Ovary (tissue), 9 donors: ENCODE results near the gene SEMA5B. TPM values are rescaled to one million over a fixed set of nuclear protein-coding genes. Genes with fewer than 3 reads are reported as not detected.

Experiments used
- DNase-seq, 5 donors: peaks; one replicate each; pipeline ENCODE4 v3.0.0-alpha.2; 2019 to 2020
- H3K27ac ChIP-seq, 2 donors: fragments of 200-600 bp; one replicate each; pipeline versions ENCODE4 v1.5.1 to v1.8.0; 2019 to 2022
- H3K27me3 ChIP-seq: fragments of 200-600 bp; one replicate; pipeline ENCODE4 v1.8.0; 2022
- H3K36me3 ChIP-seq: fragments of 200-600 bp; sonication (generic); one replicate; pipeline ENCODE4 v1.5.1; 2019
- H3K4me1 ChIP-seq: one replicate; pipeline ENCODE4 v1.8.1; 2013; ENCODE audit warnings: mild to moderate bottlenecking, moderate library complexity; ENCODE audit not compliant: insufficient read depth
- H3K4me3 ChIP-seq: fragments of 200-600 bp; sonication (generic); one replicate; pipeline ENCODE4 v1.5.1; 2017
- H3K9me3 ChIP-seq, 2 donors: fragments of 200-600 bp in 1 of 2; sonication (generic) in 1 of 2; one replicate each; pipeline versions ENCODE4 v1.5.1 to v1.8.1; 2013 to 2019; ENCODE audit warnings: mild to moderate bottlenecking in 1 of 2, moderate library complexity in 1 of 2
- EP300 ChIP-seq: sonication (generic); formaldehyde crosslinking; IDR thresholded peaks from one replicate; pipeline ENCODE4 v1.6.1; 2017; ENCODE audit warnings: antibody characterized with exemption
- POLR2A ChIP-seq: fragments of 450-650 bp; IDR thresholded peaks from one replicate; pipeline ENCODE4 v1.6.1; 2017; ENCODE audit warnings: antibody characterized with exemption, mild to moderate bottlenecking, moderate library complexity
- WGBS, 3 donors: extraction: QIAGEN DNeasy Blood & Tissue Kit in 1 of 3; methylation state at CpG; one replicate each; pipeline versions ENCODE4 v1.1.5 to v1.1.7; 2013 to 2017; 5-methylcytosine and 5-hydroxymethylcytosine counted together
- intact Hi-C, 4 donors: fragments of 100-400 bp; cut with DNase I; formaldehyde crosslinking; loops; one replicate each; pipeline versions ENCODE4 v1.11.0 to v1.15.1; 2022 to 2023
- polyA plus RNA-seq, 2 donors: library from polyadenylated mRNA; stranded (reverse); fragments of 200-250 nt in 1 of 2; fragments of 350-450 nt in 1 of 2; fragmentation: Illumina TruSeq in 1 of 2; extraction: RNeasy Lipid Tissue Mini Kit (QIAGEN cat#74804) in 1 of 2; gene quantifications; one replicate each; pipeline ENCODE4 v1.2.3, GENCODE V29; 2013 to 2014
- total RNA-seq, 7 donors: library from RNA; depleted of rRNA in 2 of 7; stranded (reverse); fragments of >200 nt in 2 of 7; fragmentation: NEBNext Ultra II Directional in 3 of 7; extraction: Animal tissue kit (Norgen Biotek cat#: 25700) in 3 of 7; gene quantifications; one replicate each; pipeline versions ENCODE4 v1.1.0 to v1.2.4, GENCODE V29; 2016 to 2023
- TF ChIP-seq, protein P1 (sequence below), 3 donors: fragments of 450-650 bp in 2 of 3; fragments of 200-600 bp in 1 of 3; IDR thresholded peaks; one replicate each; pipeline versions ENCODE4 v1.5.1 to v1.8.0; 2016 to 2022; ENCODE audit warnings: antibody characterized with exemption in 3 of 3, mild to moderate bottlenecking in 1 of 3
- donor health status: DM: no; HTN: no; CAD: no; lungs with moderate emphysema.
- donor health status: DM: no; HTN: no; CAD: no.
- donor health status: Bipolar disorder and iron deficiency.
- donor health status: DM: yes; HTN: yes; CAD: no.
- donor health status: DM: no; HTN: no; CAD: no.
- donor health status: DM: yes; HTN: yes; CAD: no.

SEMA5B gene
- total and polyA plus RNA-seq, 9 donors = 0.22 to 3.1 (median 1.3) TPM

DNA sequence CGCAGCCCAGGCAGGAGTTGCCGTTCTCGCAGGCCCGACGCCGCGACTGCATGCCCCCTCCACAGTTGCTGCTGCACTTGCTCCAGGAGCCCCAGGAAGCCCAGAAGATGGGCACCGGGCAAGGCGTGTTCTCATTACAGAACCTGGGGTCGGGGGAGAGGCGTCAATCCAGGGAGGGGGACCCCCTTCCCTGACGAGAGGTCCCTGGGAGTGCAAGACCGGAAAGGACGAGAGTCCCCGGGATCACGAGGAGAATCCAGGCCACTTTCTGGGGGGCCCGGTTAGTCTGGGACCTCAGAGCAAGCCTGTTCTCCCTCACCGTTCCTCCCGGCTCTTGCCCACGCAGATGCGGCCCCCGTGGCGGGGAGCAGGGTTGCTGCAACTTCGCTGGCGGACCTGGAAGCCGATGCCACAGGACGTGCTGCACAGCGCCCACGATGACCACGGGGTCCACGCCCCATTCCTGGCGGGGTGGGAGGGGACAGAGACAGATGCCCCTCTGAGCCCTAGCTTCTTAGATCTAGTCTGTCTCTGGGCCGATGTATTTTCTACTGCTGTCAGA lies 113.9 kb downstream of the SEMA5B start:
- 84% methylated on average over 33 of the region's 33 CpGs for WGBS, 3 donors
- Histone ChIP-seq H3K27me3 (no peaks in the 10 kb centered on the region), H3K9me3 (no peaks in the 10 kb centered on the region), H3K36me3 (no peaks in the 10 kb centered on the region), H3K27ac (no peak overlapping the region), H3K4me1 (no peaks in the 10 kb centered on the region), H3K4me3 (no peak overlapping the region)
- TF ChIP-seq, protein P1, sequence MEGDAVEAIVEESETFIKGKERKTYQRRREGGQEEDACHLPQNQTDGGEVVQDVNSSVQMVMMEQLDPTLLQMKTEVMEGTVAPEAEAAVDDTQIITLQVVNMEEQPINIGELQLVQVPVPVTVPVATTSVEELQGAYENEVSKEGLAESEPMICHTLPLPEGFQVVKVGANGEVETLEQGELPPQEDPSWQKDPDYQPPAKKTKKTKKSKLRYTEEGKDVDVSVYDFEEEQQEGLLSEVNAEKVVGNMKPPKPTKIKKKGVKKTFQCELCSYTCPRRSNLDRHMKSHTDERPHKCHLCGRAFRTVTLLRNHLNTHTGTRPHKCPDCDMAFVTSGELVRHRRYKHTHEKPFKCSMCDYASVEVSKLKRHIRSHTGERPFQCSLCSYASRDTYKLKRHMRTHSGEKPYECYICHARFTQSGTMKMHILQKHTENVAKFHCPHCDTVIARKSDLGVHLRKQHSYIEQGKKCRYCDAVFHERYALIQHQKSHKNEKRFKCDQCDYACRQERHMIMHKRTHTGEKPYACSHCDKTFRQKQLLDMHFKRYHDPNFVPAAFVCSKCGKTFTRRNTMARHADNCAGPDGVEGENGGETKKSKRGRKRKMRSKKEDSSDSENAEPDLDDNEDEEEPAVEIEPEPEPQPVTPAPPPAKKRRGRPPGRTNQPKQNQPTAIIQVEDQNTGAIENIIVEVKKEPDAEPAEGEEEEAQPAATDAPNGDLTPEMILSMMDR (IDR thresholded peaks at IDR 0.05) = no peak
- no peak for TF ChIP-seq POLR2A
- no peak for TF ChIP-seq EP300
- intact Hi-C loops = no loop called here
- no peak for DNase-seq

DNA sequence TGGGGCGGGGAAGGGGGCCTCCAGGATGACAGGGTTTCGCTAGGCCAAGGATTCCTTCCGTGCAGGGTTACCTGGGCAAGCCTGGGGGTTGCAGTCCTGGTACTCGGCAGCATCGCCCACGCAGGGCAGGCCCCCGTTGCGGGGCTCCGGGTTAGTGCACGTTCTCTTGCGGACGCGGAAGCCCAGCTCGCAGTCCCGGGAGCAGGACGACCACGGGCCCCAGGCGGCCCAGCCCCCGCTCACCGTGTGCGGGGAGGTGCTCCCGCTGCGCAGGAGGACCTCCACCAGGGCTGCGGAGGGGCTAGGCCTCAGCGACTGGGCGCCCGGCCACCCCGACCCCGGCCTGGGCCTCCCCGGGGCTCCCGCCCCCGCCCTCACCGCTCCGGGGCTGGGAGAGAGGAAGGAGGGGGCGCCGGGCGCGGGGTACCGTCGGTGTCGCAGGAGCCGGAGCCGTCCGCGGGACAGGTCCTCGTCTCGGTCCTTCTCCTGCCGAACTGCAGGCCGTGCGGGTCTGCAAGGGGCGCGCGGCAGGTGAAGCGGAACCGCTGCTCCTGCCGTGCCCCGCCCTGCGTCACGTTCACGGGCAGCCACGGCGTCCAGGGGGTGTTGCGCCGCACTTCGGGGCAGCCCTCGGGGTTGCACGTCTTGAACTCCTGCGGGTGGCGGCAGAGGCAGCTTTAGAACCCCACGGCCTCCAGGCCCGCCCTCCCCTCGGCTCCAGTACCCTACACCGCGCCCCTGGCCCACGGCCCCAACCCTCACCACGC lies 114.6 kb downstream of the SEMA5B start:
- DNase-seq = no peak
- Histone ChIP-seq H3K36me3 (no peaks in the 10 kb centered on the region), H3K27me3 (no peaks in the 10 kb centered on the region), H3K9me3 (no peaks in the 10 kb centered on the region), H3K4me1 (no peaks in the 10 kb centered on the region), H3K27ac (no peak overlapping the region), H3K4me3 (no peak overlapping the region)
- WGBS, 3 donors = 50 to 65% (median 65%) methylated on average over 49 to 76 of the region's 76 CpGs
- no peak for TF ChIP-seq EP300
- intact Hi-C loops = no loop called here

DNA sequence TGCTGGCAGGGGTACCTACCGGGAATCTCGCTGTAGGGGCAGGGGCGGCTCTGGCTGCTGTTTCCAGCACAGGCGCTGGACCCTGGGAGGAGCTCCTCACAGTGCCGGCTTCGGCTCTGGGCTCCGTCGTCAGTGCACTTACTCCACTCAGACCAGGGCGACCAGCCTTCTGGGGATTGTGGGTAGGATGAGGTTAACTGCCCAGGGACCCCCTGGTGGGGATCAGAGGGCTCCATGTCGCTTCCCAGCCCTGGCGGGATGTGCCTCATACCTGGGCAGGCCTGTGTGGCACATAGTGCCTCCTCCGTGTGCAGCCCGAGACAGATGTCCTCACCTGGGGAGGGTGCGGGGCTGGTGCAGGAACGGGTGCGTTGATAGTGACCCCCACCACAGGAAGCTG lies 115.7 kb downstream of the SEMA5B start:
- Histone ChIP-seq H3K27ac (no peak overlapping the region), H3K36me3 (no peaks in the 10 kb centered on the region), H3K4me3 (no peak overlapping the region), H3K4me1 (no peaks in the 10 kb centered on the region), H3K9me3 (no peaks in the 10 kb centered on the region), H3K27me3 (no peaks in the 10 kb centered on the region)
- TF ChIP-seq POLR2A = no peak
- TF ChIP-seq, protein P1 (IDR thresholded peaks at IDR 0.05) = no peak
- no peak for TF ChIP-seq EP300
- intact Hi-C loops = no loop called here
- 91 to 94% (median 93%) methylated on average over 16 of the region's 16 CpGs for WGBS, 3 donors
- no peak for DNase-seq

DNA sequence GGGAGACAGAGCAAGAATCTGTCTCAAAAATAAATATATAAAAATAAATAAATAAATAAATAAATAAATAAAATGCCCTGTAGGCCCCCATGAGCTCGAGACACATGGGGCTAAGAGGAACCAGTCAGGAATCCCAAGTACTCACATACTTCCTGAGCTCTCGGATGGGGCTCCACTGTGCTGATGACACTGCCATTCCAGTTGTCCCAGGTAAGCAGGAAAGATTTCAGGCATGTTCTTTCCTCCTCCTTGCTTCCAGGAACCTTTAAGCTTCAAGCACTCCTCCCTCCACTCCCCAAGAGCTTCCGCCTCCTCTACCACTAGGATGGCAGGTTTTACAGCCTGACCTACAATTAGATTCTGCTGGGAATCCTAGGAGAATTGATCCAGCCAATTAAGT lies 119.3 kb downstream of the SEMA5B start:
- no peak for DNase-seq
- 89 to 97% (median 95%) methylated on average over 3 of the region's 3 CpGs for WGBS, 3 donors
- Histone ChIP-seq H3K9me3 (no peaks in the 10 kb centered on the region), H3K27ac (no peak overlapping the region), H3K4me1 (no peaks in the 10 kb centered on the region), H3K27me3 (no peaks in the 10 kb centered on the region), H3K4me3 (no peak overlapping the region), H3K36me3 (no peaks in the 10 kb centered on the region)
- intact Hi-C loops = no loop called here
- TF ChIP-seq EP300 (no peak), POLR2A (no peak)
- TF ChIP-seq, protein P1 (IDR thresholded peaks at IDR 0.05) = no peak

DNA sequence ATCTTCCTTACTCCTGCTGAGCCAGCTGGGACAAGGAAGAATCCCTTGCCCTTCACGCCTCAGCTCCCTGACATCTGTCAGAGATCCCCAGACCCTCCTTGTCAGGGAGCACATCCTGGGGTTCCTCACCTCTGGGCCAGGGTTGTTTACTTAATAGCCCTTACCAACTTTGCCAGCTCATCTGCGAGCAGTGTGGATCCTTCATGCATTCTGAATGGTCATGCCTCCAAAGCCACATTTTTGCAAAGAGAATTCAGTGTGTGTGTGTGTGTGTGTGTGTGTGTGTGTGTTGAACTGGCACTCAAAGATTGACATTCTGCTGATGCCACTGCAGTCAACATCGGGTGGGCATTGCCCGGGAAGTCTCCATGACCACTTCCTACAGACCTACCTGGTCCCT lies 120.1 kb downstream of the SEMA5B start:
- H3K9me3 ChIP-seq = no peaks in the 10 kb centered on the region
- H3K27me3 ChIP-seq = no peaks in the 10 kb centered on the region
- TF ChIP-seq POLR2A (no peak), EP300 (no peak)
- TF ChIP-seq, protein P1 (IDR thresholded peaks at IDR 0.05) = no peak
- no peak overlapping the region for H3K27ac ChIP-seq
- DNase-seq = no peak
- 92 to 94% (median 93%) methylated on average over 4 of the region's 4 CpGs for WGBS, 3 donors
- H3K4me3 ChIP-seq = no peak overlapping the region
- intact Hi-C loops = no loop called here
- H3K36me3 ChIP-seq = no peaks in the 10 kb centered on the region
- no peaks in the 10 kb centered on the region for H3K4me1 ChIP-seq
